GM23248 (cell line): ENCODE data around the gene OGN. TPM values are rescaled to one million over a fixed set of nuclear protein-coding genes. Genes with fewer than 3 reads are reported as not detected.

ENCODE experiments used
- DNase-seq: peaks from one replicate; pipeline ENCODE4 v3.0.0-alpha.2; 2015
- H2AFZ ChIP-seq: fragments of 200-600 bp; sonication (generic); 2 replicates; pipeline ENCODE4 v1.6.1; 2016; ENCODE audit warnings: antibody characterized with exemption
- H3F3A ChIP-seq: fragments of 200-600 bp; sonication (generic); 2 replicates; pipeline ENCODE4 v1.6.1; 2016; ENCODE audit warnings: mild to moderate bottlenecking, antibody characterized with exemption, mixed run types; ENCODE audit not compliant: insufficient read depth
- H3K27ac ChIP-seq: fragments of 200-600 bp; sonication (generic); 2 replicates; pipeline ENCODE4 v1.5.1; 2016; ENCODE audit warnings: mild to moderate bottlenecking
- H3K27me3 ChIP-seq: fragments of 200-600 bp; sonication (generic); replicated peaks from 2 replicates; pipeline ENCODE4 v1.6.1; 2016; ENCODE audit warnings: mild to moderate bottlenecking; ENCODE audit not compliant: insufficient read depth
- H3K36me3 ChIP-seq: fragments of 200-600 bp; sonication (generic); 2 replicates; pipeline ENCODE4 v1.6.1; 2016; ENCODE audit warnings: low read depth, mild to moderate bottlenecking
- H3K4me1 ChIP-seq: fragments of 200-600 bp; sonication (generic); 2 replicates; pipeline ENCODE4 v1.6.1; 2016; ENCODE audit warnings: mild to moderate bottlenecking; ENCODE audit not compliant: insufficient read depth
- H3K4me2 ChIP-seq: fragments of 200-600 bp; sonication (generic); one replicate; pipeline ENCODE4 v1.6.1; 2016; ENCODE audit warnings: mild to moderate bottlenecking; ENCODE audit not compliant: unreplicated experiment
- H3K4me3 ChIP-seq: fragments of 200-600 bp; sonication (generic); 2 replicates; pipeline ENCODE4 v1.5.1; 2016; ENCODE audit warnings: mild to moderate bottlenecking
- H3K79me2 ChIP-seq: fragments of 200-600 bp; sonication (generic); 2 replicates; pipeline ENCODE4 v1.6.1; 2016; ENCODE audit warnings: mild to moderate bottlenecking; ENCODE audit not compliant: insufficient read depth
- H3K9ac ChIP-seq: fragments of 200-600 bp; sonication (generic); 2 replicates; pipeline ENCODE4 v1.6.1; 2016; ENCODE audit warnings: mild to moderate bottlenecking
- H3K9me2 ChIP-seq: fragments of 200-600 bp; sonication (generic); 2 replicates; pipeline ENCODE4 v1.6.1; 2016; ENCODE audit warnings: mixed run types, mild to moderate bottlenecking, moderate library complexity; ENCODE audit not compliant: insufficient read depth
- H3K9me3 ChIP-seq: fragments of 200-600 bp; sonication (generic); one replicate; pipeline ENCODE4 v1.6.1; 2017; ENCODE audit warnings: low read depth
- H4K20me1 ChIP-seq: fragments of 200-600 bp; sonication (generic); 2 replicates; pipeline ENCODE4 v1.6.0; 2016; ENCODE audit not compliant: insufficient read depth
- EZH2 ChIP-seq: fragments of 200-600 bp; sonication (generic); IDR thresholded peaks from 2 replicates; pipeline ENCODE4 v1.6.1; 2018; ENCODE audit warnings: antibody characterized with exemption, mild to moderate bottlenecking; ENCODE audit not compliant: insufficient read depth, poor library complexity, severe bottlenecking
- EZH2phosphoT487 ChIP-seq: fragments of 200-600 bp; sonication (generic); IDR thresholded peaks from 2 replicates; pipeline ENCODE4 v1.6.1; 2018; ENCODE audit warnings: antibody characterized with exemption, moderate library complexity, mild to moderate bottlenecking, low read depth; ENCODE audit not compliant: insufficient read depth
- WGBS, 2 experiments: methylation state at CpG; one replicate each; pipeline ENCODE4 v1.1.6; 2015 to 2017; ENCODE audit warnings: low lambda C conversion rate in 2 of 2, low coverage in 1 of 2; ENCODE audit errors: missing lambda C conversion rate in 2 of 2; 5-methylcytosine and 5-hydroxymethylcytosine counted together
- in situ Hi-C: fragments of 300-500 bp; cut with MboI; formaldehyde crosslinking; loops from 2 replicates; pipeline ENCODE4 v1.15.0; 2020
- polyA plus RNA-seq: library from polyadenylated mRNA; unstranded; fragments of >200 nt; fragmentation: Nextera tagmentation; extraction: Ambion mirVana; gene quantifications from 2 replicates; pipeline ENCODE4 v1.2.1, GENCODE V29; 2016
- total RNA-seq: library from RNA; depleted of rRNA; stranded (reverse); fragments of >200 nt; shearing (Covaris generic); gene quantifications from 2 replicates; pipeline ENCODE4 v1.2.3, GENCODE V29; 2014

Gene OGN
- total and polyA plus RNA-seq, 2 experiments from 2014 or later = 0.11 to 0.23 TPM

GRCh38 chr9:92439921-92440750 is 35.8 kb upstream of the OGN start:
- DNase-seq = peak; percentile 86
- no peaks in the 10 kb centered on the region for H3K9me2 ChIP-seq
- H3K27me3 ChIP-seq = no peaks in the 10 kb centered on the region
- peaks cover 9% of the 10 kb centered on the region for H3K4me1 ChIP-seq
- TF ChIP-seq EZH2 (no peak), EZH2phosphoT487 (no peak)
- H2AFZ ChIP-seq = no peak overlapping the region
- WGBS, 2 experiments = 62 to 68% methylated on average over 5 of the region's 5 CpGs
- no peak overlapping the region for H3K4me3 ChIP-seq
- H3K9me3 ChIP-seq = no peaks in the 10 kb centered on the region
- H3K27ac ChIP-seq = no peak overlapping the region
- H4K20me1 ChIP-seq = no peaks in the 10 kb centered on the region
- H3K4me2 ChIP-seq = peak overlapping the region; percentile 4
- no peaks in the 10 kb centered on the region for H3K36me3 ChIP-seq
- no peak overlapping the region for H3K9ac ChIP-seq
- 0 out of 2 replicates have a peak, but pooled peaks cover 4% of the 10 kb centered on the region for H3F3A ChIP-seq
- no peaks in the 10 kb centered on the region for H3K79me2 ChIP-seq
- in situ Hi-C loops = loop anchor here (10.0 kb wide), 1 partner anchor 195 kb away; no protein-coding TSS in a partner anchor

- H3K4me1 ChIP-seq = peaks cover 9% of the 10 kb centered on the region
- DNase-seq = peak; percentile 61
- no peak overlapping the region for H2AFZ ChIP-seq
- H3K9me2 ChIP-seq = no peaks in the 10 kb centered on the region
- 40 to 46% methylated on average over 5 of the region's 5 CpGs for WGBS, 2 experiments
- H3K27me3 ChIP-seq = no peaks in the 10 kb centered on the region
- H3K4me3 ChIP-seq = no peak overlapping the region
- no peak overlapping the region for H3K9ac ChIP-seq
- H3K27ac ChIP-seq = no peak overlapping the region
- in situ Hi-C loops = no loop called here
- H3F3A ChIP-seq = 0 out of 2 replicates have a peak, but pooled peaks cover 4% of the 10 kb centered on the region
- H3K4me2 ChIP-seq = peak overlapping the region; percentile 4
- H4K20me1 ChIP-seq = no peaks in the 10 kb centered on the region
- no peaks in the 10 kb centered on the region for H3K36me3 ChIP-seq
- H3K79me2 ChIP-seq = no peaks in the 10 kb centered on the region
- no peaks in the 10 kb centered on the region for H3K9me3 ChIP-seq
- no peak for TF ChIP-seq EZH2
- TF ChIP-seq EZH2phosphoT487 = no peak
Measured at GRCh38 chr9:92438900-92439526, 34.6 kb upstream of the OGN start.

GRCh38 chr9:92435263-92435662 is 30.9 kb upstream of the OGN start:
- H4K20me1 ChIP-seq = no peaks in the 10 kb centered on the region
- H3K27me3 ChIP-seq = no peaks in the 10 kb centered on the region
- no peak for DNase-seq
- 68 to 71% methylated on average over 1 of the region's 1 CpG for WGBS, 2 experiments
- H3K27ac ChIP-seq = no peak overlapping the region
- H3K9me2 ChIP-seq = no peaks in the 10 kb centered on the region
- H3F3A ChIP-seq = 0 out of 2 replicates have a peak, but pooled peaks cover under 1% of the 10 kb centered on the region
- H3K4me2 ChIP-seq = no peak overlapping the region
- no peaks in the 10 kb centered on the region for H3K79me2 ChIP-seq
- peaks cover 9% of the 10 kb centered on the region for H3K4me1 ChIP-seq
- no peak overlapping the region for H2AFZ ChIP-seq
- no peak overlapping the region for H3K9ac ChIP-seq
- H3K9me3 ChIP-seq = no peaks in the 10 kb centered on the region
- H3K4me3 ChIP-seq = no peak overlapping the region
- no peak for TF ChIP-seq EZH2phosphoT487
- no peak for TF ChIP-seq EZH2
- H3K36me3 ChIP-seq = no peaks in the 10 kb centered on the region
- in situ Hi-C loops = no loop called here

GRCh38 chr9:92432972-92433548 is 28.7 kb upstream of the OGN start:
- 38 to 44% methylated on average over 5 of the region's 5 CpGs for WGBS, 2 experiments
- in situ Hi-C loops = loop anchor here (5.0 kb wide), 1 partner anchor 86 kb away; no protein-coding TSS in a partner anchor
- TF ChIP-seq EZH2phosphoT487 = no peak
- TF ChIP-seq EZH2 = no peak
- no peak overlapping the region for H3K4me3 ChIP-seq
- H3K4me1 ChIP-seq = no peaks in the 10 kb centered on the region
- no peak overlapping the region for H3K4me2 ChIP-seq
- no peaks in the 10 kb centered on the region for H3K9me2 ChIP-seq
- H3K27me3 ChIP-seq = no peaks in the 10 kb centered on the region
- DNase-seq = no peak
- no peaks in the 10 kb centered on the region for H3K9me3 ChIP-seq
- H3K79me2 ChIP-seq = no peaks in the 10 kb centered on the region
- no peaks in the 10 kb centered on the region for H3K36me3 ChIP-seq
- H2AFZ ChIP-seq = peak overlapping the region; percentile 40
- H3K27ac ChIP-seq = no peak overlapping the region
- no peaks in the 10 kb centered on the region for H3F3A ChIP-seq
- no peaks in the 10 kb centered on the region for H4K20me1 ChIP-seq
- no peak overlapping the region for H3K9ac ChIP-seq
